ENCODE results near the gene EXOC3L4.

DNA sequence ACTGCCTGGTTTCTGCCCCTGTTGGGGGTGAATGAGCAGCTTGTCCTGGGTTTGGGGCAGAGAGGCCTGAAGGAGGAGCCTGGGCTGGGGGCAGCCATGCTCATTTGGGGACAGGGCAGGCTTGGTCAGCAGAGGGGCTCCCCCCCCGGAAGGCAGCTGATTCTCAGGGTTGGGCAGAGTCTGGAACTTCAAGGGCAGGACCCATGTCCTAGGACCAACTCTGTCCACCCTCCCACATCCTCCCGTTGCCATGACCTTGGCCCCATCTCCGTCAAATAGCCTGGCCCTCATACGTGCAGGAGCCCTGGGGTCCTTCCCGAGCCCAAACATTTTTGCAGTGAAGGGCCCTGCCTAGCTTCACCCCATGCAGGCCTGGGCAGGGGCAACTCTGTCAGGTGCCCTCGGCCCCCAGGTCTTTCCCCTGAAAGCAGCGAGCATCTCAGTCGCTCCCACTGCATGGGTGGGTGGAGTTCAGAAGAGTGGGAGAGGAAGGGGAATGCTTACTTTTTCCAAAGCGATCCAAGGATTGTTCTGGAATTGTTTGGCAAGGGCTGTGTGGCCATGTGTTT lies 61.4 kb downstream of the EXOC3L4 start:
- TF ChIP-seq EZH2 (IDR thresholded peaks at IDR 0.05; ENCODE audit: insufficient read depth, poor library complexity, severe bottlenecking) (no peak), EZH2phosphoT487 (IDR thresholded peaks at IDR 0.05; ENCODE audit: insufficient read depth, low read depth) (no peak)

Measured in GM23248 (cell line).